Uterus (tissue), 2 donors: ENCODE results near the gene USP15.

Experiments used
- POLR2A ChIP-seq, 2 donors: fragments of 450-650 bp; IDR thresholded peaks; one replicate each; pipeline ENCODE4 v1.6.1; 2016; ENCODE audit warnings: antibody characterized with exemption in 2 of 2, mild to moderate bottlenecking in 1 of 2, moderate library complexity in 1 of 2
- TF ChIP-seq, protein P1 (sequence below), 4 experiments: fragments of 200-600 bp in 2 of 4; fragments of 450-650 bp in 2 of 4; sonication (generic) in 2 of 4; IDR thresholded peaks; one replicate each; pipeline ENCODE4 v1.5.1; 2016 to 2019; ENCODE audit warnings: antibody characterized with exemption in 4 of 4, mild to moderate bottlenecking in 2 of 4, moderate library complexity in 1 of 4

DNA sequence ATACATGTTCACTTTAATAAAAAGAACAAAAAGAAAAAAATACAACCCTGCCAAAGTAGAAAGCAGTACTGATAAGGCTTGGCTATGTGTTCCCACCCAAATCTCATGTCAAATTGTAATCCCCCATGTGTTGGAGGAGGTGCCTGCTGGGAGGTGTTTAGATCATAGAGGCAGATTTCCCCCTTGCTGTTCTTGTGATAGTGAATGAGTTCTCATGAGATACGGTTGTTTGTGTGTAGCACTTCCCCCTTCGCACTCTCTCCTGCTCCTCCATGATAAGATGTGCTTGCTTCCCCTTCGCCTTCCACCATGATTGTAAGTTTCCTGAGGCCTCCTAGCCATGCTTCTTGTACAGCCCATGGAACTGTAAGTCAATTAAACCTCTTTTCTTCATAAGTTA is 59.9 kb downstream of the USP15 start:
- TF ChIP-seq, protein P1, sequence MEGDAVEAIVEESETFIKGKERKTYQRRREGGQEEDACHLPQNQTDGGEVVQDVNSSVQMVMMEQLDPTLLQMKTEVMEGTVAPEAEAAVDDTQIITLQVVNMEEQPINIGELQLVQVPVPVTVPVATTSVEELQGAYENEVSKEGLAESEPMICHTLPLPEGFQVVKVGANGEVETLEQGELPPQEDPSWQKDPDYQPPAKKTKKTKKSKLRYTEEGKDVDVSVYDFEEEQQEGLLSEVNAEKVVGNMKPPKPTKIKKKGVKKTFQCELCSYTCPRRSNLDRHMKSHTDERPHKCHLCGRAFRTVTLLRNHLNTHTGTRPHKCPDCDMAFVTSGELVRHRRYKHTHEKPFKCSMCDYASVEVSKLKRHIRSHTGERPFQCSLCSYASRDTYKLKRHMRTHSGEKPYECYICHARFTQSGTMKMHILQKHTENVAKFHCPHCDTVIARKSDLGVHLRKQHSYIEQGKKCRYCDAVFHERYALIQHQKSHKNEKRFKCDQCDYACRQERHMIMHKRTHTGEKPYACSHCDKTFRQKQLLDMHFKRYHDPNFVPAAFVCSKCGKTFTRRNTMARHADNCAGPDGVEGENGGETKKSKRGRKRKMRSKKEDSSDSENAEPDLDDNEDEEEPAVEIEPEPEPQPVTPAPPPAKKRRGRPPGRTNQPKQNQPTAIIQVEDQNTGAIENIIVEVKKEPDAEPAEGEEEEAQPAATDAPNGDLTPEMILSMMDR (IDR thresholded peaks at IDR 0.05), result no peak
- TF ChIP-seq POLR2A (IDR thresholded peaks at IDR 0.05), result no peak
